ENCODE results near the gene IMPA2.
"Not testable (repeated sequence)": the region's sequence is repeated elsewhere in the genome, so short reads cannot be mapped to it uniquely, and the experiment has no call there.

IMPA2 gene

DNA sequence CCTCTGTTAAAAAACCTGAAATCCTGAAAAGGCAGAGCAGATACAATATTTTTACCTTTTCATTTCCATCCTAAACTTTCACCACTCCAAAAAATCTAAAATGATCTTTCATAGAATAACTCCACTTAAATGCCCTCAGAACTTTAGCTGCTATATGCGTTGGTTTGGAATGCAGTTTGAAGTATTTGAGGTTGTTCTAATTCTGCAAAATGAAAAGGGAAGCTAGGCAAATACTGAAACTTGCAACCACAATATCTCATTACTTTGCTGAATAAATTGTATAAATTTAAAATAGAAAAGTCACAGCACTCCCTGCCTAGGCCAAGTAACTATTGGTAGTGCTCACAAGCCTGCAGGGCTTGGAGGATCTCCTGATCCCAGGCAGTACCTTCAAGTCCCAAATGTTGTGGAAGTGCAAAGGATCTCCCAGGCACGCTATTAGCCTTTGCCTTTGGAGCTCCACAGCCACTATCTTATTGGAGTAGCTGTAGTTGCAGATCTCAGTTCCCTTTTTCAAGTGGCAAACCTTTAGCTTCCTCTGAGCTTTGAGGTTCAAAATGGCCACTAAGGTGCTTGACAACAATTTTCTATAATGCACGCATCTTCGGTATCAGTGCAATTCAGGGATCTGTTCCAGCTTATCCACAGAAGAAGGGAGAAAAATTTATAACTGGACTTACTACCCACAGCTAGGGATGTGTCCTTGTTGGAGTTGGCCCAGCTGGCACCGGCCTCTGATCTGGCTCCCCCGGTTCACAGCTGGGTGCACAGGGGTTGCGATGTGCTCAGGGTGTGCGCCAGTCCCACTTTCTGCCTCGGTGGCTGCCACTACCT lies 68.9 kb downstream of the IMPA2 start:
- DNase-seq (ENCODE audit: low spot score): no peak

DNA sequence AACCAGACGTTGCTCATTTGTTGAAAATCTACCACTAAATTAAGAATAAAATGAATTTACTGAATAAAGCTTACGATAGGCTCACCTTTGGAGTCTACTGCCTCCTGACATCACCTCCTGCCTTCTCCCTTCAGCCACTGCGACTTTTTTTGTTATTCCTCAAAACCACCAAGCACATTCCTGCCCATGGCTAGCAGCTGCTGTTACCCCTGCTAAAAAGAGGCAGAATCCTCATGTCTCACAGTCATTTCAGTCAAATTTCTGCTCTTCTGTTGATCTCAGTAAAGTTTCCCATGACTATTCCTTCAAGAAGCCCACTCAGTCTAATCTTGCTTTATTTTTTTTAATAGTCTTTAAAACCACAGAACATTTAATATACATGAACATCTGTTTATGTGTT lies 71.6 kb downstream of the IMPA2 start:
- DNase-seq (ENCODE audit: low spot score): no peak

DNA sequence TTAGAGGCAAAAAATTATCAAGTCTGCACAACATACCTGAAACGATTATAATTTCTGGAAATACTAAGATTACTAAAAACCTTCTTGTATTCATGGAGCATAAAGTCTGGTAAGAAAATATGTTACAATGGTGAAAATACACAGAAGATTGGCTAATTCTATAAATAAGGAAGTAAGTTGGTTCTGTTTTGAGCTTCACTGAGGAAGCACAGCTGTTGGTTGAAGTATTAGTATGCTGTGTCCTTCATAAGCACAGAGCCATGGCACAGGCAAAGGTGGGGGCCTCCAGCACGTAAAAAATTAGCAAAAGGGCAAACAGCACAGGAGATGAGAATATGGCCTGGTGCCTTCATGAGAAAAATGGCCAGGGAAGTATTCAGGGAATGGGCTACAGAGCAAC lies 72.0 kb downstream of the IMPA2 start:
- no peak for DNase-seq (ENCODE audit: low spot score)

DNA sequence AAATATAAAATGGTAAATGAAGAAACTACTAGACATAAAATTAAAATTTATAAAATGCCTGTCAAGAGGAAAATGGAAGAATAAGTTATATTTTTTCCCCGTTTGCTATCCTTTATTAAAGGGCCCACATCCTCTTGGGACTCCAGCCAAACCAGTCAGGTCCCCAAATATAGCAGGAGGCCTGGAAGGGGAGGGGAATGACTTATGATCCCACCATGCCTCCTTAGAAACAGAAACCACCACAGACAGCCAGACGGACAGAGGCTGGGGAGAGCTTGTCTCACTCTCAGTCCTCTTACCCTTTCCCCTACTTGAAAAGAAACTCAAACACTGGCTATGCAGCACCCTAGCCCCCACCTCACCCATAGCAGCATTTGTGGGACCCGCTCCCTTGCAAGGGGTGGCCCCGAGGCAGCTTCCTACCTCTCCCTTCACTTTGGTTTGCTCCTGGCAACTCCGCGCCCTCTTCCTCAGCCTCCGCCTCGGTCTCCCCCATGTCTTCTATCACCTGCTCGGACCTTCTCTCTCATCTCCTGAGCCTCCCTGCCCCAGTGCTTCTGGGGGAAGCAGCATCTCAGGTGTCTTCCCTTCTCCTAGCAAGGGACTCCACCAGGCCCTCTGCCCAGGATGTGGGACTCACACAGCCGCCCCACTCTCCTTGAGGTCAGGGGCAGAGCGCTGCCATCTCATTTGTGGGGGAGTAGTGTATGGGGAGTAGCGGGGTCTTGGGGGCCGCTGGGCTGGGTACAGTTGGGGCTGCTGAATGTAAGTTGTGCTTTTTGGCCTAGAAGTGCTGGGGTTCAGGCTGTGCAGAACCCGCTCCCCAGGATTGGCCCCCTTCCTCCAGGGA lies 75.0 kb downstream of the IMPA2 start:
- DNase-seq (ENCODE audit: low spot score): no peak

DNA sequence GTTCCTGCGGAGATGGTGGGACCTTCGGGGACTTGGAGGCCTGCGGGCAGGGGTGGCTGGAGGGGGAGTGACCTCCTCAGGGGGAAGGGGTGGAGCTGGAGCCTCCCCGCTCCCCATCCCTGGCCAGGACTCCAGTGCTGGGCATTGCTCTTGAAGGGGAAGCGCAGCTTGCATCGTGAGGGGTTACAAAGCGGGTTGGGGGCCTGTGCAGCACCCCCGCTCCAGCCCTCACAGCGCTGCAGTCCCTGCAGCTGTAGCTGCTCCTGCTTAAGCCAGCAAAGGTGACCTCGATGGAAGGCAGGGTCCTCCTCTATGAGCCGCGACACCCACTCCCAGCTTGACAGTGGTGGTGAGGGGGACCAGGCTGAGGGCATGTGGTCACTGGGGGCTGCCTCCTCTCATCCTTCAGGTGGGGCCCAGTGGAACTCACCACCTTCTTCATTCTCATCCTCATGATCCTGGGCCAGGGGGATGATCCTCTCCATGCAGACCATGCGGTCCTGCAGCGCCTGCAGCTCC lies 75.6 kb downstream of the IMPA2 start:
- no peak for DNase-seq (ENCODE audit: low spot score)

DNA sequence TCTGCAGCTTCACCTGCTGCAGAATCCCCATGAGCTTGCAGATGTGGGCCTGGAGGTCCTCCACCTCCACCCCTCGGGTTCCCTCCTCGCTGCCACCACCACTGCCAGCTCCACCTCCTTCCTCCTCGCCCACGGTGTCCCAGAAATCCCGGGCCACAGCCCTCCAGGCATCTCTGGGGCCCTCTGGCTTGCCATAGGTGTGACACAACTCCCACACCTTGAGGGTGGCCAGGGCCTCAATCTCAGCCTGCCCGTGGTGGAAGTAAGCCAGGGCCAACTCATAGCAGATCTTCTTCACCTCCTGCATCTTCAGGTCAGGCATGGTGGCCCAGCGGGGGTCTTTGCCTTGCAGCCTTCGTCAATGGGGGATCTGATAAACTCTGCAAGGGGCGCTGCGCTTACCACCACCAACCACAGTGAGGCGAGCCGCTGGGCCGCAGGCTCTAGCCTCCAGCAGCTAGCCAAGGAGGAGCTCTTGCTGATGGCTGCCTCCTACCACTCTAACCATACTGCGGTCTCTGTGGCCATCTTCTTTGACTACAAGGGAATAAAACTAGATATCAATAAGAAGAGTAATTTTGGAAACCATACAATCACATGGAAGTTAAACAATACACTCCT lies 76.2 kb downstream of the IMPA2 start:
- DNase-seq (ENCODE audit: low spot score): no peak

DNA sequence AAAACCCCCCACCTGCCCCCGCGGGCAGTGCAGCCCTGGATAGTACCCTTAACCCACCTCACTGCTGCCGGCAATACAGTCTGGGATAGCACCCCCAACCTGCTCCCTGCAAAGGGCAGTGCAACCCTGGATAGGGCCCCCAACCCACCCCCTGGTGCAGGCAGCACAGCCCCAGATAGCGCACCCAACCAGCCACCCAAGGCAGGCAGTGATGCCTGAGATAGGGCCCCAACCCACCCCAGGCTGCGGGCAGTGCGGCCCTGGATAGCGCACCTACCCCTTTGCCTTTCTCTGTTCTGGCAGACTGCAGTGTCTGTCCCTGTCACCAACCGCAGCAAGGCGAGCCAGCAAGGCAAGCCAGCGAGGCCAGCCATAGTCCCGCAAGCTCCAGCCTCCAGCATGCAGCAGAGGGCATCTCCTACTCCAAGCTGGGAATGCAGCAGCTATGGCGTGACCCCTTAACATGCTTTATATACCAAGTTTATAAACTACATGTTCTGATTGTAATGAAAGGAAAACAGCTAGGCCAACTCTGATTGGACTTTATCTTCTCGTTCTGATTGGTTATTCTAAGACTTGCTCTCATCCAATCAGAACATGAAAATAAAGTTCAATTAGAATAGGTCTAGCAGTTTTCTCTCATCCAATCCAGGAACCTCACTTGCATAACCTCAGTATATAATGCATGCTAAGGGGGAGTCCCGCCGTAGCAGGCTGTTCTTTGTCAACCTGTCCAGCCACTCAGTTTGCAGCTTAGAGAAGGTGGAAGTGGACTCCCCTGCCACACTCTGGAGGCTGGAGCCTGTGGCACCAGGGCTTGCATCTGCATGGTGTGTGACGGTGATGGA lies 78.3 kb downstream of the IMPA2 start:
- DNase-seq (ENCODE audit: low spot score): no peak

DNA sequence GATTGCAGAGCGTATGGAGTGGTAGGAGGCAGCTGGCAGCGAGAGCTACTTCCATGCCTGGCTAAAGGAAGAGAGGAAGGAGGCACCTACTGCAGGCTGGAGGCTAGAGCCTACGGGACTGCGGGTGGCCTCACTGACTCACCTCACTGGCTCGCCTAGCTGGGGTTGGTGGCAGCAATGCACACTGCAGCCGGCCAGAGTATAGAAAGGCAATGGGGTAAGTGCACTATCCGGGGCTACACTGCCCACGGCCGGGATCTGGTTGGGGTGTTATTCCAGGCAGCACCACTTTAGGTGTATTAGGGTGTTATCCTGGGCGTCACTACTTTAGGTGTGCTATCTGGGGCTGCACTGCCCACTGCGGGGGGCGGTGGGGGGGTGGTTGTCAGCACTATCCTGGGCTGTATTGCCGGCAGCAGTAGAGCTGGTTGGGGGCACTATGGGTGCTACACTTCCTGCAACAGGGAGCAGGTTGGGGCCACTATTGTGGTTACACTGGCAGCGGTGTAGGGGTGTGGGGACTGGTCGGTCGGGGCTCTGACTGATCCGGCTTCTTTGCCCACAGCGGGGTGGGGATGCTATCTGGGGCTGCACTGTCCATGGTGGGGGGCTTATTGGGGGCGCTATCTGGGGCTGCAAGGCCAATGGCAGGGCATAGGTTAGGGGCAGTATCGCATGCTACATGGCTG lies 79.0 kb downstream of the IMPA2 start:
- DNase-seq (ENCODE audit: low spot score): no peak

DNA sequence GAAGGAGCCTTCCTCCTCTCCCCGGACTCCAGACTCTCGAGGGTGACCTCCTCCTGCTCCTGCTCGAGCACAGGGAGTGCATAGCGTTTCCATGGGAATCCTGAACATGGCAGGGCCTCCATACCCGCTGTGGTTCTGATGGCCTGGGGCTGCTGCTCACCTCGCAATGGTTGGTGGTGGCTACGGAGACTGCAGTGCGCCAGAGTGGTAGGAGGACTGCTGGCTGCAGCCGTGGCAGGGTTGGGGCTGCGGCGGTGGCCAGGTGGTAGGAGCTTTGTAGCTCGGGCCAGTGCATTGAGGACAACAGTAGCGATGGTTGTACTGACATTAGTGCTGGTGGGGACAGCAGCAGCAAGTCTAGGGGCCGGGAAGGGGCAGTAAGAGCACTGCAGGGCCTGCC lies 80.4 kb downstream of the IMPA2 start:
- no peak for DNase-seq (ENCODE audit: low spot score)

DNA sequence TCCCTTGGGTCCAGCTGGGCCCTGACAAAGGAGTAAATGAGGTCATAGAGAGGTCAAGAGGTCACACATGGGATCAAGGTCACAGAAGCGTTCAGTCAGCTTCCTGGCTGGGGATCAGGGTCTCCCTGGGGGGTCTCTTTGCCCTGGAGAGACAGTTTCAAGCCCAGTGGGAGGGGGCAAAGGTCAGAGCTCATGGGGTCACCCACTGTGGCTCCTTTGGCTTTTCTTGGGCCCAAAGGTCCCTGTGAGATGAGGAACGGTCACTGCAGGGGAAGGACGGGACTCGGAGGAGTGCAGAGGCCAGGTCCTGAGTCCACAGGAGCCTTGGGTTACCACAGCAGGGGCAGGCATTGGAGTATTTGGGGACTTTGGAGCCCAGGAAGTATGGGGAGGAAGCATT lies 81.7 kb downstream of the IMPA2 start:
- no peak for DNase-seq (ENCODE audit: low spot score)

DNA sequence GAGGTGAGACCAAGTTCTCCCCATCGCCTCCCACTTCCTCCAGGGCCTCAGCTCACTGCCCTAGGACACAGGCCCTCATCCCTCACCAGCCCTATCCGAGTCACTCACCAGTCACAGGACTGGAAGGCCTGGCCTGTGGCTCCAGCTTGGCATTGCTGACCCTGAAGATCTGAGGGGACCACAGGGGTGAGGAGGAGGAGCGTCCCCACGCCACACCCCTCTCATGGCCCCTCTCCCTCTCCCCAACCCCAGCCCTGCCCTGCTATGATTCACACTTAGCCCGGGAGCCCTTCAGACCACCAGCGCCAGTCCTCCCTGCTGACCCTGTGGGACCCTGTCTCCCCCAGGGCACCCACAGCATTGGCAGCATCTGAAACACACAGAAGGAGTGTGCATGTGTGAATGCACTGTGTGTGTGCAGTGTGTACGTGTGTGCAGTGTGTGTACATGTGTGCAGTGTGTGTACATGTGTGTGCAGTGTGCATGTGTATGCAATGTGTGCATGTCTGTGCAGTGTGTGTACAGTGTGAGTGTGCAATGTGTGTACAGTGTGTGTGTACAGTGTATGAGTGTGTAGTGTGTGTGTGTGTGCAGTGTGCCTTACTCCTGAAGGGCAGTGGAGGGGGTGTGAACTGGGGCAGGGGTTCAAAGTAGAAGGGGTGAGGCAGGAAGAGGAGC lies 82.9 kb downstream of the IMPA2 start:
- no peak for DNase-seq (ENCODE audit: low spot score)

DNA sequence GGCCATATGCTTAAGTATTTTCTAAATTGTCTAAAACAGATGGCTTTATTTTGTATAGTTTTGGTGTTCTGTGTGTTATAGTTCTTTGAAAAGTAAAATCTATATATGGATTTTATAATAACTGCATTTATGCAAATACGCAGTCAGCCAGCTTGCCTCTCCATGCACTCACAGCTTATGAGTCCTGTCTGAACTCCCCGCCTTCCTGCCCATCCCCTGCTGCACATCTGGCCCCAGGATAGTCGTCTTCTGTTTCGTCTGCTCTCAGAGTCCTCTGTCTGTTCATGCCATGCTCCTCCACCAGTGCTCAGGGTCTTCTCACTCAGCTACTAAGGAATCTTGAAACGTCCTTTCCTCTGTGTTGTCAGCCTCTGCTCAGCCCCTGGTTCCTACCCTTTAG lies 84.1 kb downstream of the IMPA2 start:
- no peak for DNase-seq (ENCODE audit: low spot score)

DNA sequence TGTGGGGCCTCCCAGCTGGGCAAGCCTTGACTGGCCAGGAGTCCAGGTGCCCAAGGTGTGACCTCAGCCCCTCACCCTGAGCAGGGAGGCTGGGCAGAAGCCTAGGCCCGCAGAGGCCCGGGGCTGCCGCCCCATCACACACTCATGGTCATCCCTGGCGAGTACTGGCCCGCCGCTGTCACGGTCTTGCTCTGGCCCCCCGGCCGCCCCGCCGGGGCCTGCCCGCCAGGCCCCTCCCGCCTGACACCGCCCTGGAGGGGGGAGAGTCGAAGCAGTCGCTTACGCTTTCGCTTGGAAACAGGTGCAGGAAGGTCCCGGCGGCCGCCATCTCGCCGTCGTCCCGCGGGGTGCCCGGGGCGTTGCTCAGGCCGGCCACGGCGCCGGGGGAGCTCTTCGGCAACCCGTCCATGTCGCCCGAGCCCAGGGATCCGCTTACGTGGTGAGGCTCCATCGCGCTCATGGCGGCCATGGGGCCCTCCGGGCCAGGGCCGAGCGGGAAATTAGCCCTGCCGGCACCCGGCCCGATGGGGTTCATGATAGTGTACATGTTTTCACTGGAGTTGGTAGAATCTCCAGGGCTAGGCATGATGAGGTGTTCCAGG lies 85.7 kb downstream of the IMPA2 start:
- no peak for DNase-seq (ENCODE audit: low spot score)

DNA sequence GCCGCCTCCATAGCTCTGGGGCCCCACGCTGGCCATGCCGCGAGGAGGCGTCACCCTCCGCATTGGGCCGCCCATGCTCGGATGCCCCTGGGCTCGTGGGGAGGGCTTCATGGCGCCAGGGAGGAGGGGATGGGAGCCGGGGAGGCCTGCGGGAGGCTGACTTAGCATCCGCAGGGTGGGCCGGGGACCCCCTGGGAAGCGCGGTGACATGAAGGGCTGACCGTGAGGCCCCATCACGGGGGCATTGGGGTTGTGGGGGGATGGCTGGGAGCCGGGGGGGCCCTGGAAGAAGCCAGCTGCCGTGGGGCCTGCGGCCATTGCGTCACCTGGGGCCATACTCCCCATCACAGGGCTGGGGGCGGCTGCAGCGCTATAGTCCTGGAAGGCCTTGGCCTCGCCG lies 86.4 kb downstream of the IMPA2 start:
- DNase-seq (ENCODE audit: low spot score): no peak

DNA sequence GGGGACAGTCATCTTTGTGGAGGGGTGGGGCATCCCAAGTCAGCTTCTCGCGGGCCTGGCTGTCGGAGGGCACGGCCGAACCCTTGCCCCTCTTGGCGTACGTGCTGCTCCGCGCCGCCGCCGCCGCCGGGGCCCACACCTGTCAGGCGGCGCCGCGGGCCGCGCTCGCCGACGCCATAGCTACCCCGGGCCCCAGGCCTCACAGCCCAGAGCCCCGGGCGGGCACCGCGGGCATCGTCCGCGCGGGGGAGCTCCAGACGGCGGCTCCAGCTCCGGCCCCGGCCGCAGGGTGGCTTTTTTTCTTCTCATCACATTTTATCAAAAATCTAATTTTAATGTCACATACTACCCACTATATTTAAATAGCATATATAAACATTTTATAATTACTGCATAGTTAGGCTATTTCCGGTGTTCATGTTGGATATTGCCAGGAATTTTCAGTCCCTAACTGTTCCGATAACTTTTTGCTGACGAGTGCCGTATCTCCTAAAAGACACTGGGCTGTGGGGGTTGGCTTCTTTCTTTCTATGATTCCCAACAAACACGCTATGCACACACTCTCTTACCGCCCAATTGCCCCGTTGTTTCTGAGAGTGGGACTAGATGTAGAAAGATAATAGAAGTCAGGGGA lies 87.1 kb downstream of the IMPA2 start:
- DNase-seq (ENCODE audit: low spot score): not testable (repeated sequence)

DNA sequence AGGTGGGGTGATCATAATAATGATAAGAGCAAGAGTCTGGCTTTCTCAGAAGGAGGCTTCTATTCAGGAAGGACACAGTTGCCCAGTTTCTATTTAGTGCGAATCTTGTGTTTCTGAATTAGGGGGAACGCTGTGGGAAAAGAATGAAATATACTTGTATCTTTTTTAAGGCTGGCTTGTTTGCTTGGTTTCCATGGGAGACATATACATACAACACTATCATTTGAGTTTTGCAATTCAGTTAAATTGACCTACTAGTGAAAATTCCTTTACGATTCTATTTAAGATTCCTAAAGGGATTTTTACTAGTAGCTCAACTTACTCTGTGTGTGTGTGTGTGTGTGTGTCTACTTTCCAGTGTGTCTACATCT lies 87.6 kb downstream of the IMPA2 start:
- no peak for DNase-seq (ENCODE audit: low spot score)

DNA sequence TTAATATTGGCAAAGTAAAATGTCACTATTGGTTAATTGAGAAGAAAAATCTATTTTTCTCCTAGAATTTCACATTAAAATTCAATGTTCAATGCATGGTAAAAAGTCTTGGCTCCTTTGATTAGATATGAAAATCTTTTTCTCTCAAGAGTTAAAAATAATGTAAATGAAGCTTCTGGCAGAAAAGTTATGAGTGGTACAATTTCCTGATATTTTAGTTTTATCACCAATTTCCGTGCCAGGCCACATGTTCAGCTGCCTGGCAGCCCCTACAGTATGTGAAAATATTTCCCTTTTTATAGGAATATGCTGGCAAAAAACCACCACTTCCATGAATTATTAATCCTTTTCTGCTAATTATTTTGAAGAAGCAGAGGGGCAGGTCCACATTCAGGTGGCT lies 89.8 kb downstream of the IMPA2 start:
- not testable (repeated sequence) for DNase-seq (ENCODE audit: low spot score)

DNA sequence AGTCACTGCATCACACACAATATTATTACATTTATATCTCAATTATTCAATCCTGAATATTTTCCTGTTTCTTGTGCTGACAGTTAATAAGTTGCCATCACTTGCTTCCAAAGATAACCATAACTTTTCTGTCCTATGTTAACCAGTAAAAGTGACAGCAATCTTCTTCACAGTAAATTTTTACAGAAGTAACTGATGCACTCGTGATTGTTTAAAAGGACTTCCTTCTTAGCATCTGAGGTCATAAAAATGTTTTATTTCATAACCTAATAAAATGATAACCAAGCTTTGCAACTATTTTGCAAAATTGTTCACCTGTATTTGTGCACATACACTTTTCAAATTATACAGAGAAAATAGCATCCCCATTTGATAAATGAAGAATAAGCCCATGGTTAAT lies 91.7 kb downstream of the IMPA2 start:
- DNase-seq (ENCODE audit: low spot score): no peak

DNA sequence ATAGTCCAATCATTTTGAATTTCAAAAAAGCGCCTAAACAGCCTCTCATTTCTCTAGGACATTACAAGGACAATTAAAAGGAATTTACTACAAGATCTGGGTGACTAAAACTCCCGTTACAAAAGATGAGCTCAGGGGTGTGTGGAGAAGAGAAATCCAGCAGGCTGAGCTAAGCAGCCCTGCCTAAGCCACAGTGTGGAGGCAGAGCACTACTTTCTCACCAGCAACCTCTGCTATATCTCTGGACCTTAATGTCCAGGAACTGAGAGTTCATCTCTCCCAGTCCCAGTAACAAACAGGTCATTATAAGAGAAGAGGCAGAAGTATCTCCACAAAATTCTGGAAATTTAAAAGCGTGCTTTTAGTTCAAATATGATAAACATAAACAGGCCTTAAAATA lies 93.4 kb downstream of the IMPA2 start:
- no peak for DNase-seq (ENCODE audit: low spot score)
